ENCODE results near the gene IDE.
"Not testable (repeated sequence)": the region's sequence is repeated elsewhere in the genome, so short reads cannot be mapped to it uniquely, and the experiment has no call there.

IDE gene

GRCh38 chr10:92483539-92483938 lies 90.4 kb downstream of the IDE start:
- no peak for DNase-seq

- no peak for DNase-seq
Observed at GRCh38 chr10:92480413-92480812, 93.5 kb downstream of the IDE start.

GRCh38 chr10:92479547-92479946 lies 94.3 kb downstream of the IDE start:
- no peak for DNase-seq

- DNase-seq: no peak
Observed at GRCh38 chr10:92478536-92478935, 95.4 kb downstream of the IDE start.

GRCh38 chr10:92475357-92475868 lies 98.5 kb downstream of the IDE start:
- no peak for DNase-seq

- no peak for DNase-seq
Observed at GRCh38 chr10:92470026-92470425, 103.9 kb downstream of the IDE start.

- no peak for DNase-seq
Observed at GRCh38 chr10:92464364-92464763, 109.5 kb downstream of the IDE start.

GRCh38 chr10:92463582-92463981 lies 110.3 kb downstream of the IDE start:
- DNase-seq: no peak

- DNase-seq: not testable (repeated sequence)
Observed at GRCh38 chr10:92454955-92455354, 118.9 kb downstream of the IDE start.

- DNase-seq: no peak
Observed at GRCh38 chr10:92452313-92452712, 121.6 kb downstream of the IDE start.

GRCh38 chr10:92451431-92451830 lies 122.5 kb downstream of the IDE start:
- DNase-seq: no peak

GRCh38 chr10:92450896-92451295 lies 123.0 kb downstream of the IDE start:
- DNase-seq: no peak

GRCh38 chr10:92440578-92440977 lies 133.3 kb downstream of the IDE start:
- no peak for DNase-seq

- no peak for DNase-seq
Observed at GRCh38 chr10:92438220-92438619, 135.7 kb downstream of the IDE start.

- no peak for DNase-seq
Observed at GRCh38 chr10:92436611-92437010, 137.3 kb downstream of the IDE start.

- DNase-seq: not testable (repeated sequence)
Observed at GRCh38 chr10:92436065-92436464, 137.8 kb downstream of the IDE start.

- no peak for DNase-seq
Observed at GRCh38 chr10:92434385-92434784, 139.5 kb downstream of the IDE start.

GRCh38 chr10:92432596-92432995 lies 141.3 kb downstream of the IDE start:
- no peak for DNase-seq

- DNase-seq: no peak
Observed at GRCh38 chr10:92430103-92430502, 143.8 kb downstream of the IDE start.

GRCh38 chr10:92421550-92421949 lies 152.3 kb downstream of the IDE start:
- no peak for DNase-seq

- no peak for DNase-seq
Observed at GRCh38 chr10:92420546-92421275, 153.2 kb downstream of the IDE start.

GRCh38 chr10:92419740-92420545 lies 153.9 kb downstream of the IDE start:
- no peak for DNase-seq

- no peak for DNase-seq
Observed at GRCh38 chr10:92418891-92419290, 155.0 kb downstream of the IDE start.

- DNase-seq: no peak
Observed at GRCh38 chr10:92418221-92418620, 155.7 kb downstream of the IDE start.

Measured in kidney glomerular epithelial cell (primary cell).